Stimulated activated naive CD8-positive, alpha-beta T cell treated with anti-CD3 and anti-CD28 coated beads, Interleukin-15, amount 100 ng/mL, for 72 hours (primary cell): ENCODE data around the gene VPS39.

Experiments used
- ATAC-seq: fragments of 150-1000 bp; cut with Tn5 transposase; 2 replicates; pipeline ENCODE4 v1.10.0; 2021; ENCODE audit warnings: mild to moderate bottlenecking, moderate library complexity
- DNase-seq, 2 donors: peaks; one replicate each; pipeline ENCODE4 v3.0.0; 2021 to 2022
- H3K27ac Mint-ChIP-seq, 2 donors: one replicate each; pipeline ENCODE4 v1.8.0; 2022; ENCODE audit warnings: mild to moderate bottlenecking in 2 of 2, mixed read lengths in 2 of 2, moderate library complexity in 2 of 2
- H3K27me3 Mint-ChIP-seq: one replicate; pipeline ENCODE4 v1.8.0; 2022; ENCODE audit warnings: mixed read lengths
- H3K4me1 Mint-ChIP-seq: one replicate; pipeline ENCODE4 v1.8.0; 2022; ENCODE audit warnings: mild to moderate bottlenecking, mixed read lengths
- H3K4me3 Mint-ChIP-seq, 2 donors: one replicate each; pipeline ENCODE4 v1.8.0; 2022; ENCODE audit warnings: mild to moderate bottlenecking in 2 of 2, mixed read lengths in 2 of 2, moderate library complexity in 1 of 2
- H3K9me3 Mint-ChIP-seq, 2 donors: one replicate each; pipeline ENCODE4 v1.8.0; 2022; ENCODE audit warnings: mixed read lengths in 2 of 2

VPS39 gene

GRCh38 chr15:42133886-42134502 is 74.1 kb downstream of the VPS39 start:
- ATAC-seq: peak; percentile 83
- Mint-ChIP-seq H3K27ac (no peak overlapping the region), H3K4me1 (no peaks in the 10 kb centered on the region), H3K4me3 (no peak overlapping the region), H3K9me3 (no peaks in the 10 kb centered on the region), H3K27me3 (peaks cover 23% of the 10 kb centered on the region)
- peak; percentile 54 to 64 for DNase-seq

DNA sequence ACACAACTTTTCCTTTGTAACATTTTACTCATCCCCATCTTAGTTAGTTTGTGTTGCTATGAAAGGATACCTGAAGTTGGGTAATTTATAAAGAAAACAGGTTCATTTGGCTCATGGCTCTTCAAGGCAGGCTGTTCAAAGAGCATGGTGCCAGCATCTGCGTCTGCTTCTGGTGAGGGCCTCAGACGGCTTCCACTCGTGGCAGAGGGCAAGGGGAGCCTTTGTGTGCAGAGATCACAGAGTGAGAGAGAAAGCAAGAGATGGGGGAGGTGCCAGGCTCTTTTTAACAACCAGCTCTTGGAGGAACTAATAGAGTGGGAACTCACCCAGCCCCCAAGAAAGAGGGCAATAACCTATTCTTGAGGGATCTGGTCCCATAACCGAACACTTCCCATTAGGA is 74.7 kb downstream of the VPS39 start:
- H3K27ac Mint-ChIP-seq: no peak overlapping the region

DNA sequence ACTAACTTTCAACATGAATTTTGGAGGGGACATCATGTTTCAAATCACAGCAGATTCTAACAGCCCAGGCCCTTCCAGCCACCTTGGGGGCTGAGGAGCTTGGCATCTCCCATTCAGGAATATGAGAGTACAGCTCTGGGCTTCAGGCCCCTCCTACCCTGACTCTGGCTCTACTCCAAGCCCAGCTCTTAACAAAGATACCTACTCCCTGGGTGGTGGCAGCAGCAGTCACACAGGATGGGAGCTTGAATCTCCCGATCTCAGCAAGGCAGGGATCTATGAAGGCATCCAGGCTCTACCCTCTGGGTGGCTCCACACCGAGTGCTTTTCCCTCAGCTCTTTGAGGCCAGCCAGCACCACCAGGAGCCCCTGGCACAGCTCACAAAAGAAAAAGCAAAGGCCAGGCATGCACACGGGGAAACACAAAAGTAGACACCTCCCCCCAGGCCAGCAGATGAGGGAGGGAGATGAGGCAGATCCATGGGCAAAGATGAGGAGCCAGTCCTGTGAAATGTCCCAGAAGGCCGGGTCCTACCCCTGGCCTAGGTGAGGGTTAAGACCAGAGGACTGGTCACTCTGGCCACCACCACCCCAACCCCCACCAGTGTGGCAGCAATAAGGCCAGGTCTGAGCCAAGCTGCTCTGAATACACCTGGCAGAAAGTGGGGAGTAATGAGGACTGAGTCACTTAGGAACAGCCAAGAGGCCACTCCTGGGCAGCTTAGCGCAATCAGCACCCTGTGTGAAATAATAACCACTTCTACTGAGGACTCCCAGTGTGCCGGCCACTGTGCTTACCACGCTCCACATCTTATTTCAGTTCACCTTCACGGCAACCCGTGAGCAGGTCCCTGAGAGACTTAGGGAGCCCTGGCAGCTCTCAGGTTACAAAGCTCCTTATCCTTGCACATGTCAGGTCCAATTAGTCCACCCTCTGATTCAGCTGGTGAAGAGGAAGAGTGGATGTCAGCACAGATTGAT is 76.0 kb downstream of the VPS39 start:
- ATAC-seq (no peak), DNase-seq (no peak)
- no peaks in the 10 kb centered on the region for H3K9me3 Mint-ChIP-seq
- peaks cover 23% of the 10 kb centered on the region for H3K27me3 Mint-ChIP-seq
- H3K27ac Mint-ChIP-seq: peak overlapping the region in 1 of 2 donors; percentile 90
- H3K4me3 Mint-ChIP-seq: no peak overlapping the region
- no peaks in the 10 kb centered on the region for H3K4me1 Mint-ChIP-seq

More for the DNA sequence above, 74.7 kb downstream of the VPS39 start:
- DNase-seq (no peak), ATAC-seq (no peak)
- Mint-ChIP-seq H3K4me1 (no peaks in the 10 kb centered on the region), H3K27me3 (peaks cover 23% of the 10 kb centered on the region), H3K4me3 (no peak overlapping the region), H3K9me3 (no peaks in the 10 kb centered on the region)

- Mint-ChIP-seq H3K9me3 (no peaks in the 10 kb centered on the region), H3K4me1 (no peaks in the 10 kb centered on the region), H3K27ac (peak overlapping the region in 1 of 2 donors; percentile 72), H3K27me3 (peaks cover 23% of the 10 kb centered on the region), H3K4me3 (no peak overlapping the region)
- ATAC-seq: no peak
- no peak for DNase-seq
Observed at GRCh38 chr15:42131006-42131405, 77.1 kb downstream of the VPS39 start.

DNA sequence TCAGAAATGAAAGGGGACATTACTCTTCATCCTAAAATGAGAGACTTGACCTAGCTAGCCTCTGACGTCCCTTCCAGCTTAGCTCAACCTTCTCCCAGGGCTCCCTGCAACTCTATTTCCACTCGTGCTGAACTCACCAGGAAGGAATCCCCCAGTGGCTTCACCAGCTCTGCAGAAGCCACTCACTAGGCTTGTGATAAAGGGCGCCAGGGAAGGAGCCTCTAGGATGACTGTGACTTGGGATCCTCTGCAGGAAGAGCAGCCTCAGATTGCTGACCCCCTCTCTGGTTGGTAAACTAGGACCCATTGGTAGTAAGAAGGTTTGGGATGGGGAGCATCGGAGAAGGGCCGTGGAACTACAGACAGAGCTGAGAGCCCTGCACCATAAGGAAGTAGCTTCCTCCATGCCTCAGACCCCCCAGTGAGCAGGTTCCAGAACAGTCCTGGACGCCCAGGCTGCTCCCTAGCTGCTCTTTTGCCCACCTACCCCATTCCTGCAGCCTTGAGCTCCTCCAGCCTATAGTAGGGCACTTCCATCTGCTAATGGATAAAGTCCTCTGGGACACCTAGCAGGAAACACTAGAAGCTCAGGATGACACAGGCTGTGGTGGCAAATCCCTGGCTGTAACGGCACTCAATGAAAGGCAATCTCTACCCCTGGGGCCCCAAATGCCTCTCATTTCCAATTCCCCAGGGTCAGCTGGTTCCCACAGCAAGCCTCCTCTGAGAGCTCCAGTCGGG is 77.7 kb downstream of the VPS39 start:
- Mint-ChIP-seq H3K27ac (peak overlapping the region in 1 of 2 donors; percentile 72), H3K4me1 (no peaks in the 10 kb centered on the region), H3K27me3 (peaks cover 23% of the 10 kb centered on the region), H3K9me3 (no peaks in the 10 kb centered on the region), H3K4me3 (no peak overlapping the region)
- DNase-seq: no peak
- ATAC-seq: no peak

DNA sequence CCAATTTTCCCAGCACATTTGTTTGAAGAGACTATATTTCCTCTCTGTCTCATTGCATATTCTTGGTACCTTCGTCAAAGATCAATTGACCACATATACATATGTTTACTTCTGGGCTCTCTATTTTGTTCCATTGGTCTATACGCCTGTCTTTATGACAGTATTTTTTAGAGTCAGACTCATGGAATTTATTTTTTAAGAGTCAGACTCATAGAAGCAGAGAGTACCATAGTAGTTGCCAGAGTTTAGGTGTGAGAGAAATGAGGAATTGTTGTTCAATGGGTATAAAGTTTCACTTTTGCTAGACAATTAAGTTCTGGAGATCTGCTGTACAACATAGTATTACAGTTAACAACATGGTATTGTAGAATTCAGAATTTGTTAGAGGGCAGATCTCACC is 78.7 kb downstream of the VPS39 start:
- Mint-ChIP-seq H3K9me3 (no peaks in the 10 kb centered on the region), H3K4me1 (no peaks in the 10 kb centered on the region), H3K4me3 (no peak overlapping the region), H3K27ac (no peak overlapping the region), H3K27me3 (peaks cover 23% of the 10 kb centered on the region)
- DNase-seq: no peak
- no peak for ATAC-seq

DNA sequence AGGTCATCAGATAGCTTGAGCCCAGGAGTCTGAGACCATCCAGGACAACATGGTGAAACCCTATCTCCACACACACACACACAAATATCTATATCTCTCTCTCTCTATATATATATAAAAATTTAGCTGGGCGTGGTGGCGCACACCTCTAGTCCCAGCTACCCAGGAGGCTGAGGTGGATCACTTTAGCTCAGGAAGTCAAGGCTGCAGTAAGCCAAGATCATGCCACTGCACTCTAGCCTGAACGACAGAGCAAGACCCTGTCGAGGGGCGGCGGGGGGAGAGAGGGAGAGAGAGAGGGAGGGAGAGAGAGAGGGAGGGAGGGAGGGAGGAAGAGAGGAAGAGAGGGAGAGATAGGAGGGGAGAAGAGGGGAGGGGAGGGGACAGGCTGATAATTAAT is 79.6 kb downstream of the VPS39 start:
- H3K27ac Mint-ChIP-seq: no peak overlapping the region
- no peak for DNase-seq
- H3K27me3 Mint-ChIP-seq: peaks cover 23% of the 10 kb centered on the region
- no peak for ATAC-seq
- no peaks in the 10 kb centered on the region for H3K9me3 Mint-ChIP-seq
- H3K4me1 Mint-ChIP-seq: no peaks in the 10 kb centered on the region
- no peak overlapping the region for H3K4me3 Mint-ChIP-seq

DNA sequence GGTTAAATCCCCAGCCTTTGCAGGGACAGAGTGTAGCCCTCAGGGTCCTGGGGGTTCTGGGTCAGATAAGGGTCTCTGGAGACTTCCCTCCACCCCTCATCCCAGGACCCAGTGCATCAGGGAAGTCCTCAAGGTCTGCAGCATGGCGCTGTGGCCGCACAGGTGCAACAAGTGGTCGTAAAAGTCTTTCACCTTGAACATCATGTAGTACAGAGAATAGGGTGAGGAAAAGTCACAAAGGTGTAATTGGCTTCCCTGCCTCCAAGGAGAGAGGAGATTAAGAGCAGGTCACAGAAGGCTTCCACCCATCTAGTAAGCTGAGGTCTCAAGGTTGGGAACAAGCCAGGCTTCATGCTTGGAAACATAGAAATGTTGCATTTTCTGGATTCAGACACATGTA is 84.6 kb downstream of the VPS39 start:
- ATAC-seq (no peak), DNase-seq (no peak)
- H3K4me3 Mint-ChIP-seq: no peak overlapping the region
- no peaks in the 10 kb centered on the region for H3K27me3 Mint-ChIP-seq
- H3K9me3 Mint-ChIP-seq: no peaks in the 10 kb centered on the region
- H3K4me1 Mint-ChIP-seq: no peaks in the 10 kb centered on the region
- peak overlapping the region in 1 of 2 donors; percentile 35 for H3K27ac Mint-ChIP-seq

DNA sequence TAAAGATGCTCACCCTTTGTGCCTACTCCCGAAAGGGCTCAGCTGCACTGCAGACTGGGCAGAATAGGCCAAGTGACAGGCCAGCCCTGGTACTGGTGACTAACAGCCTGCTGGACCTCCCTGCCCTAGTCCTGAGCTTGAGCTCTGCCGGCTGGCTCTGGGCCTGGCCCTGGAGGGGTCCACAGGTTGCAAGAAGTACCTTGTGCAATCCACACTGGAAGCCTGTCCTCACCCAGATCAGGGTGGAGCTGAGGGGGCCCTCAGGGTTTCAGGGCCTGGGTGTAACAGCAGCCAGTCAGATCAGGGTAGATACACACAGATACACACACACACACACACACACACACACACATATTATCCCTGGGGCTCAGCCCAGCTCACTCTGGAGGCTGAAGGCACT is 86.4 kb downstream of the VPS39 start:
- Mint-ChIP-seq H3K27ac (no peak overlapping the region), H3K4me3 (no peak overlapping the region), H3K4me1 (no peaks in the 10 kb centered on the region), H3K9me3 (no peaks in the 10 kb centered on the region), H3K27me3 (no peaks in the 10 kb centered on the region)
- DNase-seq (no peak), ATAC-seq (no peak)

DNA sequence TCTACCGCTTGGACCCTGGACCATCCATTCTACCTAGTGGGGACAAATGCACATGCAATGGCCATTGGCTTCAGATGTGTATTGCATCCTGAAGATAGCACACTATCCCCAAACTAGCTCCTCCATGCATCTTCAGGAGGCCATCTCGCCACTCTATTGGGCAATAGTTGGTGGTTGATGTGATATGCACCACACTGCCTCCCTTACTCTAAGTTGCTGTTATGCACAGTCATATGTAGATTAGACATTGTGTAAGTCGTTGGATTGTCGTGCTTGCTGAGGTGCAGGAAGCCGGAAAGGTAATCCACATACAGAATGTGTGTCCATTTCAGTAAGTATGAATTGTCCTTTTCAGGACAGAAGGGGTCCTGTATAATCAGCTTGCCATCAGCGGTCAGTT is 87.1 kb downstream of the VPS39 start:
- ATAC-seq (no peak), DNase-seq (no peak)
- Mint-ChIP-seq H3K4me3 (no peak overlapping the region), H3K27ac (no peak overlapping the region), H3K9me3 (peaks cover 0 to 4% of the 10 kb centered on the region in 2 donors), H3K4me1 (no peaks in the 10 kb centered on the region), H3K27me3 (no peaks in the 10 kb centered on the region)

GRCh38 chr15:42120285-42120684 is 87.8 kb downstream of the VPS39 start:
- no peaks in the 10 kb centered on the region for H3K27me3 Mint-ChIP-seq
- DNase-seq (no peak), ATAC-seq (no peak)
- no peak overlapping the region for H3K27ac Mint-ChIP-seq
- H3K4me1 Mint-ChIP-seq: no peaks in the 10 kb centered on the region
- H3K4me3 Mint-ChIP-seq: no peak overlapping the region
- H3K9me3 Mint-ChIP-seq: peaks cover 0 to 4% of the 10 kb centered on the region in 2 donors

- DNase-seq: no peak
- ATAC-seq: no peak
- Mint-ChIP-seq H3K27ac (no peak overlapping the region), H3K4me3 (no peak overlapping the region), H3K27me3 (no peaks in the 10 kb centered on the region), H3K9me3 (peaks cover 0 to 4% of the 10 kb centered on the region in 2 donors), H3K4me1 (no peaks in the 10 kb centered on the region)
Observed at GRCh38 chr15:42119446-42119760, 88.7 kb downstream of the VPS39 start.

GRCh38 chr15:42118650-42119445 is 89.3 kb downstream of the VPS39 start:
- ATAC-seq (no peak), DNase-seq (no peak)
- Mint-ChIP-seq H3K27me3 (no peaks in the 10 kb centered on the region), H3K4me3 (no peak overlapping the region), H3K27ac (no peak overlapping the region), H3K9me3 (peaks cover 0 to 4% of the 10 kb centered on the region in 2 donors), H3K4me1 (no peaks in the 10 kb centered on the region)

GRCh38 chr15:42111924-42112323 is 96.2 kb downstream of the VPS39 start:
- Mint-ChIP-seq H3K4me3 (no peak overlapping the region), H3K9me3 (peaks cover 0 to 4% of the 10 kb centered on the region in 2 donors), H3K27me3 (peaks cover 16% of the 10 kb centered on the region), H3K4me1 (peaks cover 7% of the 10 kb centered on the region), H3K27ac (no peak overlapping the region)
- DNase-seq (no peak), ATAC-seq (no peak)

DNA sequence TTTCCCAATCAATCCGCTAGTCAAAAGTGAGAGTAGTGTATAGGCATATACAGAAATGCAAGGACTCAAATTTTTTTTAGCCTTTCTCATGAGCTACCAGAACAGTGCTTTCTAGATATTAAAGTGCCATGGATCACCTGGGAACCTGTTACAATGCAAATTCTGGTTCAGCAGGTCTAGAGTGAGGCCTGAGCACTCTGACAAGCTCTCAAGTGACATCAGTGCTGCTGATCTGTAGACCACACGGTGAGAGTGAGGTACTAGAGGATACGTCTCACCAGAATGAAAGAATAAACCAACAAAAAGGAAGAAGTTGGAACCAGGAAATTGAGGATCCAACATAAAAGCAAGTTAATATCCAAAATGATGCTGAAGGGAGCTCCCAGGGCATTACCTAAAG is 97.7 kb downstream of the VPS39 start:
- Mint-ChIP-seq H3K4me1 (peaks cover 7% of the 10 kb centered on the region), H3K27me3 (peaks cover 16% of the 10 kb centered on the region), H3K4me3 (no peak overlapping the region), H3K27ac (no peak overlapping the region), H3K9me3 (no peaks in the 10 kb centered on the region)
- DNase-seq: no peak
- no peak for ATAC-seq
